GM18868 (cell line): ENCODE data around the gene TESK2.
"Not testable (repeated sequence)": the region's sequence is repeated elsewhere in the genome, so short reads cannot be mapped to it uniquely, and the experiment has no call there.

Experiments used
- ATAC-seq: cut with Tn5 transposase; IDR thresholded peaks from one replicate; pipeline ENCODE4 v1.9.1; 2021; ENCODE audit warnings: mild to moderate bottlenecking, moderate library complexity; ENCODE audit not compliant: unreplicated experiment

TESK2 gene

GRCh38 chr1:45474194-45474593 is 16.8 kb downstream of the TESK2 start:
- ATAC-seq = not testable (repeated sequence)

- peak; percentile 56 for ATAC-seq
Observed at GRCh38 chr1:45473302-45473701, 17.7 kb downstream of the TESK2 start.

GRCh38 chr1:45470306-45470798 is 20.6 kb downstream of the TESK2 start:
- peak; percentile 53 for ATAC-seq

- ATAC-seq = peak; percentile 62
Observed at GRCh38 chr1:45467353-45467752, 23.6 kb downstream of the TESK2 start.

GRCh38 chr1:45465277-45465676 is 25.7 kb downstream of the TESK2 start:
- ATAC-seq = no peak

GRCh38 chr1:45458894-45459293 is 32.1 kb downstream of the TESK2 start:
- no peak for ATAC-seq

- no peak for ATAC-seq
Observed at GRCh38 chr1:45456531-45456930, 34.4 kb downstream of the TESK2 start.

- ATAC-seq = no peak
Observed at GRCh38 chr1:45455162-45455561, 35.8 kb downstream of the TESK2 start.

GRCh38 chr1:45454464-45454863 is 36.5 kb downstream of the TESK2 start:
- ATAC-seq = no peak

- no peak for ATAC-seq
Observed at GRCh38 chr1:45452503-45452902, 38.5 kb downstream of the TESK2 start.

GRCh38 chr1:45448357-45448756 is 42.6 kb downstream of the TESK2 start:
- no peak for ATAC-seq

- no peak for ATAC-seq
Observed at GRCh38 chr1:45446950-45447672, 43.9 kb downstream of the TESK2 start.

GRCh38 chr1:45446530-45446929 is 44.4 kb downstream of the TESK2 start:
- ATAC-seq = no peak

GRCh38 chr1:45444609-45445131 is 46.3 kb downstream of the TESK2 start:
- ATAC-seq = no peak

GRCh38 chr1:45443580-45444446 is 47.1 kb downstream of the TESK2 start:
- no peak for ATAC-seq

GRCh38 chr1:45442272-45442671 is 48.7 kb downstream of the TESK2 start:
- no peak for ATAC-seq

- ATAC-seq = no peak
Observed at GRCh38 chr1:45437323-45437722, 53.6 kb downstream of the TESK2 start.

- no peak for ATAC-seq
Observed at GRCh38 chr1:45430490-45430889, 60.5 kb downstream of the TESK2 start.

- no peak for ATAC-seq
Observed at GRCh38 chr1:45429561-45430159, 61.3 kb downstream of the TESK2 start.

GRCh38 chr1:45423906-45424678 is 66.9 kb downstream of the TESK2 start:
- no peak for ATAC-seq

- no peak for ATAC-seq
Observed at GRCh38 chr1:45421935-45422334, 69.0 kb downstream of the TESK2 start.
